SK-N-MC (cell line): Measurements from ENCODE around the gene GCSH.

Experiments
- EZH2 ChIP-seq: fragments of 200-600 bp; sonication (generic); IDR thresholded peaks from one replicate; pipeline ENCODE4 v1.6.1; 2017; ENCODE audit warnings: antibody characterized with exemption
- FOXP2 ChIP-seq: optimal IDR thresholded peaks from 2 replicates; pipeline ENCODE3; 2011; ENCODE audit warnings: mild to moderate bottlenecking, moderate library complexity; ENCODE audit not compliant: insufficient read depth; ENCODE audit errors: extremely low read length, control extremely low read depth

- TF ChIP-seq FOXP2 (no peak), EZH2 (no peak)
These were observed 3.8 kb upstream of the GCSH start for GRCh38 chr16:81099958-81100357.
